NCI-H2171 (cell line): ENCODE measurements around the gene MICOS13.

Source experiments
- DNase-seq: peaks from one replicate; lab custom pipeline; 2025; lab: John Stamatoyannopoulos, UW

The MICOS13 gene

DNA sequence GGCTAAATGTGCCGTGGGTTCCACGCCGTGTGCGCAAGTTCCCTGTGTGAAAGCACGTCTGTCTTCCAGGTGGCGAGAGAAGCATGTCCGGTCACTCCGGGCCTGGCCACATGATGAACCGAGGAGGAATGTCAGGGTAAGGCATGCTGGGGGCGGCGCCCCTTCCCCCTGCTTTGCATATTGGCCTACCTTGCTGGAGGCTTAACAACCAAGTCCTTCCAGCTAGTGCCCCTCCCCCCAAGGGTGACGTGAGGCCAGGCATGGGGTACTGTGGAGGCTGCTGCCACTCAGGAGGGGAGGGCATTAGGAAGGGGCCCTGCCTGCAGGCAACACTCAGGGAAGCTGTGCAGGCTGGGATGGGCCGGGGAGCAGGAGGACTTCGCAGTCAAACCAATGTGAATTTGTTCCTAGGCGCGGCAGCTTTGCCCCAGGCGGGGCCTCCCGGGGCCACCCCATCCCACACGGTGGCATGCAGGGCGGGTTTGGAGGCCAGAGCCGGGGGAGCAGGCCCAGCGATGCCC, 12.5 kb downstream of the MICOS13 start:
- DNase-seq = no peak

DNA sequence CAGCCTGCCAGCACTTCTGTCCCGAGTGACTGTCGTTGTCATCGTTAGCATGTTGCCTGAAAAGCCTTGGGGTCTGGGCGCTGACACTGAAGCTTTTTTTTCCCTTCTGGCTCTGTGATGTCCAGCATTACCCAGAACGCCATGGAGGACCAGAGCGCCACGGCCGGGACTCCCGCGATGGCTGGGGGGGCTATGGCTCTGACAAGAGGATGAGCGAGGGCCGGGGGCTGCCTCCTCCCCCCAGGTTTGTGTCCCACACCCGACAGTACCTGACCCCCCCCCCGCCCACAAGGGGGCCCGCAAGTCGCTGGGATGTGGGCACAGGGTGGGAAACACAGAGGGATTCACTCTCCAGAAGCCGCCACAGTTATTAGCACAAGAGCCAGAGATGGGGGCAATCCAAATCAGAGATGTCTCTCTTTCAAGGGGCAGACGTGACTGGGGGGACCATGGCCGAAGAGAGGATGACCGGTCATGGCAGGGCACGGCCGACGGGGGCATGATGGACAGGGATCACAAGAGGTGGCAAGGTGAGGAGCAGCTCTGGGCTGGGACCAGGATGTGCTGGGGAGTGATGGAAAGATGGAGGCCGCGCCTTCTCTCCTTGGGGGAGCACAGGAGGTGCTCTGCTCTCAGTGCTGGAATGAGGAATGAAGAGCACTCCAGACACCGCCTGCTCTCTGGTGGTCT, 13.2 kb downstream of the MICOS13 start:
- DNase-seq = no peak

DNA sequence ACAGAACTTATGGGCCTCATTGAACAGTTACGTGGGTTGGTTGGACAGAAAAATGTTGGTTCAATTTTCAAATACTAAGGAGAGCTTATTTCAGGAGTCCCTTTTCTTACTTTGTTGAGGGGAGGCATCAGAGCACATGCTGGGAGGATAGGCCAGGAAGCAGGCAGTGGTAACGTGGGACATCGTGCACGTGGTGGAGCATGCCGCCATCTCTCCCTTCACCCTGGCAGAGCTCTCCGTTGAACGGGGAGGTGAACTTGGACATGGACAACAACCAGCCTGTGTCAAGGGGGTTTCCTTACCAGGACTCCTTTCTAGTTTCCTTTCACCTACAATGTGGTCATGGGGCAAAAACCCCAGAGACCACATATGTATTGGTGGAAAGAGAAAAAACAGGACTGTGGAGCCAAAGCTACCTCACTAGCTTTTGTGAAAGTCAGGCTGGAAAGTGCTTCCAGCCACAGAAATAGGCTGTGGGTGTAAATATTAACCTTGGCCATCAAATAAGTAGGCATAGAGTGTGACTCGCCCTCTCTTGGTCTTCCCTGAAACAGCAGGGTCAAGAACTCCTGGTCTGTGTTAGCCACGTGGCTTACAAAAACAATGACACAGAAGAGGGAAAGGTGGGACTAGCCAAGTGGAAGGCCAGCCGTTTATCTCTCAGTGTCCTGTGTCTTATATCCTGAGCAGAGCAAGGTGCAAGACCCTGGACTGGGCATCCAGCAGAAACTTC, 14.4 kb downstream of the MICOS13 start:
- DNase-seq = no peak

DNA sequence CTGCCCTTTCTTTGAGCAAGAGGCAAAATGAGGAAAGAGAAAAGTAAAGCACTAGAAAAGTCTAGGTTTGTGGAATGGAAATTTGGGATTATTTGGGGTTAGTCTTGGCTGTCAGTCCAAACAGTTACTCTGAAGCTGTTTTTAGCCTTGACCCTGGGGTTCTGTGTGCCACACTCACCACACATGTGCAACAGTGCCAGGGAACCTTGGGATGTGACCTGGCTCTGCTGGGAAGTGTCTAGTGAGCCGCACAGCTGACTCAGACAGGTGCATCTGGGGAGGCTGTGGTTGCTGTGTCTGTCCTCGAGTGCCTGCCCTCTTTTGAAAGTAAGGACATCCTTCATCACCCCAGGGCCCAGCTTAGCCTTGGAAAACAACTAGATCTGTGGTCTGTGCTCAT, 15.8 kb downstream of the MICOS13 start:
- DNase-seq = no peak

DNA sequence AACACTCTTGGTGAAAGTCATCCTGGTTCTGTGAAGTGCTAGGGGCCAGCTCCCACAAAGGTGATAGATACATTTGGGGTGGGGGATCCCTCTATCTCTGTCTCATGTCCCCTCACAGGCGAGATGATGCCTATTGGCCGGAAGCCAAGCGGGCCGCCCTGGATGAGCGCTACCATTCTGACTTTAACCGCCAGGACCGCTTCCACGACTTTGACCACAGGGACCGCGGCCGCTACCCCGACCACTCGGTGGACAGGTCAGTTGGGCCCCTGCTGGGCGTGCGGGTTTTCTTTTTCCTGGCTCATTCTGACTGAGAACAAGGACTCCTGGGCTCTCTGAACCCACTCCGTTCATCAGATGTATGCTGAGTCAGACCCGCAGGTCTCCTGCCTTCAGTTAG, 16.4 kb downstream of the MICOS13 start:
- no peak for DNase-seq

DNA sequence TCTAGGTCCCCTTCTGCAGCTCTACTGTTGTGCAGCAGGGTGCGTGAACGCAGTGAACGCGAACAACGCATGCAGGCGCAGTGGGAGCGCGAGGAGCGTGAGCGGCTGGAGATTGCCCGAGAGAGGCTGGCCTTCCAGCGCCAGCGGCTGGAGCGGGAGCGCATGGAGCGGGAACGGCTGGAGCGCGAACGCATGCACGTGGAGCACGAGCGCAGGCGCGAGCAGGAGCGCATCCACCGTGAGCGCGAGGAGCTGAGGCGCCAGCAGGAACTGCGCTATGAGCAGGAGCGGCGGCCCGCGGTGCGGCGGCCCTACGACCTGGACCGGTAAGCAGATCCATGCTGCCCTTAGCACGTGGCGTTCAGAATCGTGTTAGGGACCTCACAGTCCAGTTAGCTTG, 18.8 kb downstream of the MICOS13 start:
- no peak for DNase-seq

DNA sequence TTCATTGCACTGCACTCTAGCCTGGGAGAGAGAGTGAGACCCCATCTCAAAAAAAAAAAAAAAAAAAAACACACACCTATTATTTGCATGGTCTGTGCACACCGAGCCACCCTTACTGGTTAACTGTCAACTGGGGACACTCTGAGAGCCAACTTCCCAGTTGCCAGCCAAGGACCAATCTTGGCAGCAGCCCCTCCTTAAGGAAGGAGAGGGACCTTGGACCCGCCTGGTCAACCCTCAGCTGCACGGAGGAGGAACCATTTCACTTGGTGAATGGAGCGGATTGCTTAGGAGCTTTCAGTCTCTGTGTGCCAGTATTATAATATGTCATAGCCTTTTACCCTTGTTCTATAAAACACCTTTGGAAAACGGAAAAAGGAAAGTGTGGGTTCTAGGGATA, 24.9 kb downstream of the MICOS13 start:
- DNase-seq = no peak

DNA sequence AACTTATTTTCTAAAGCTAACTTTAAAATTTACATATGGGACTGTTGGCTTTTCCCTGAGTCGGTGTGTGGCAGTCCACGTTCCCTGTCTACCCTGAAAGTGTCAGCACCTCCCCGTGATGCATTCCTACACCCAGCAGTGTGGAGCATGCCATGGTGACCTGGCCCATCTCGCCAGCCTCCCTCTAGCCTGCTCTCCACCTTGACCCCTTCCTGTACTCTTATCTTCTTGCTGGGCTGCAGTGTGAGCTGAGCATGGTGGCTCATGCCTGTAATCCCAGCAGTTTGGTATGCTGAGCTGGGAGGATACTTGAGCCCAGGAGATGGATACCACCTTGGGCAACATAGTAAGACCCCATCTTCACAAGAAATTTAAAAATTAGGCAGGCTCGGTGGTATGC, 25.4 kb downstream of the MICOS13 start:
- DNase-seq = no peak

DNA sequence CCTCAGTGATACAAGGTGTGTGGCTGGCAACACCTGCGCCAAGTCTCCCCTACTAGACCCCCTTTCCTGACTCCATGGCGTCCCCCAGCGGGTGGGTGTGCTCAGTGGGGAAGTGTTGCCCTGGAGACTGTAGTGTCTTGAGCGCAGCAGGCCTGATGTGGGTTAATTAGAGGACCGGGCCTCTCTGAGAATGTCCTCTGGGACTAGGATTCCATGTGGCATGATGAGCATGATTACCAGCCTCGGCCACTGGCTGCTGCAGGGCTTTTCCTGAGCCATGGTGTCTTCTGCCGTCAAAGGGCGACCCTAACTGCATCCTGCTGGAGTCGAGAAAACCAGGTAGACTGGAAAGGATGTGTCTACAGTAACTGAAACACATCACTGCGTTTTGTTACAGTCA, 28.1 kb downstream of the MICOS13 start:
- DNase-seq = no peak

DNA sequence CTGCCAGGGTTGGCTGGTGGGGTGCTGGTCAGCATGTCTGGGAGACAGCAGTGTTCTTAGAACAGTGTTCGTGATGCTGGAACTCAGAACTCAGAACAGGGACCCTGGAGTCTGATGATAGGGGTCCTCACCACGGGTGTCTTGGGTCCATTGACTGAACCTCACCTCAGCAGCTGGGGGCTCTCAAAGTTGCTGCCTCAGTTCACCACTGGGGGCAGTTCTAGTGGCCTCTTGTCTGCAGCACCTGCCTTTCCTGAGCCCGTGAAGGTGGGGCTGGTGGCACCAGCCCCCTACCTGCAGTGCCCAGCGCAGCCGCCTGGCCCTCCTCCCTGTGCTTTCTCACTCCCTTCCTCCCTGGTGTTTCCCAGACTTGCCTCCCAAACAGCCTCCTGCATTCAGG, 29.0 kb downstream of the MICOS13 start:
- no peak for DNase-seq

DNA sequence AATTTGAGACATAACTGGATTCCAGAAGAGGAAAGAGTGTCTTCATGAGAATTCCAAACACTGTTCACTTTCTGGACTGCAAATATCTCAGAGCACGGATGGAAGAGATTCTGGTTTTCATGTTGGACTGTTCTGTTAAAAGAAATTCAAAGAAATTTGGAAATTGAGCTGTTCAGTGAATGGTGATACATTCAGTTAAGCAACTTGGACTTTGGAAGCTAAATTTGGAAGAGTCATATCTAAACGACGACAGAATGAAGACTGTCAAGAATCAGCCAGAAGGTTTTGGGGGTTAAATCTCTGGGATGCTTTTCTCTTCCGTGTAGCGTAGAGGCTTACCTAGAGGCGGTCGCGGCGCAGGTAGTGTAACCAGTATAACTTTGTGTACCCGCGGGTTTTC, 31.9 kb downstream of the MICOS13 start:
- no peak for DNase-seq

DNA sequence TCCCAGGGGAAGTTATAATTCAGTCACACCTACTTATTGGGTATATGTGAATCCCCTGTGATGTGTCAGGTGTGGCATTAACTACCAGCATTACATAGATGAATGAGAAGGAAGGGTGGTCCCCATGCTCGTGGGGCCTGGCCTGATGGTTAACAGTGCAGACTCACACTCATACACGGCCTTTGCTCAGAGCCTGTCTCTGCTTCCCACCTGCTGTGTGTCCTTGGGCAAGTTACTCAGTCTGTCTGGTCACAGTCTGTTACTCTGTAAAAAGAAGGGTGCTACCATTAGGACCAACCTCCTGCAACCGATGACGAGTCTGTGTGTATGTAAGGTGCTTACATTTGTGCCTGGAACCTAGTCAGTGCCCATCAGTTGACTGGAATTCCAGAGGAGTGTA, 33.6 kb downstream of the MICOS13 start:
- no peak for DNase-seq

DNA sequence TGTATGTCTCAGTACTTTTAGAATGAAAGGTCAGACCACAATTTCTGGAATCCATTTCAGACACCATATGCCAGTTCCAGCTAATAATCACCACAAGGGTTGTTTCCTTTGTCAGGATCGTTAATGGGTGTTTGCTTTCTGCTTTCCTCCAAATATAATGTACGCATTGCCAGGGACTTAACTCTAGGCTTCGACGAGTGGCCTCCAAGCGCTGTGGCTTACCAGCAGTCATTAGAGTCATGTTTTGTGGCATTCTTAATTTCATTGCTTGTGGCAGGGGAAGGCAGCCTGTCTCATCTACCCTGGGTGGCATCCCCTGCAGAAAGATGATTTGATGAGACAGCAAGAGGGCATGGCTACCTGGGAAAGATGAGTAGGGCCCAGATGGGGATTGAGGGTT, 34.9 kb downstream of the MICOS13 start:
- DNase-seq = no peak

DNA sequence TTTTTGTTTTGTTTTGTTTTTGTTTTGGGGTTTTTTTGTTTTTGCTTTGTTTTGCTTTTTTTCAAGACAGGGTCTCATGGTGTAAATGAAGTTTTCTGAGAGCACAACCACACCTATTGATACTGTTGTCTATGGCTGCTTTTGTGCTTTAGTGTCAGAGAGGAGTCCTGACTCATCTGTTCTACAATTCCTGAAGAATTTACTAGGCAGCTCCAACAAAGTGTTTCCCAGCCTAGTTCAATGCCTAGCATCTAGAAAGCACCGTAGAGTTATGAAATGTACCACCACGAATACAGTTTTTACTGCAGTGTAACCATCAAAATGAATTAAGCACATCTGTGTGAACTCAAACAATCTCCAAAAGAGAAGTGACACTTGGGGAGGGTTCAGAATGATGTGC, 36.3 kb downstream of the MICOS13 start:
- DNase-seq = no peak

DNA sequence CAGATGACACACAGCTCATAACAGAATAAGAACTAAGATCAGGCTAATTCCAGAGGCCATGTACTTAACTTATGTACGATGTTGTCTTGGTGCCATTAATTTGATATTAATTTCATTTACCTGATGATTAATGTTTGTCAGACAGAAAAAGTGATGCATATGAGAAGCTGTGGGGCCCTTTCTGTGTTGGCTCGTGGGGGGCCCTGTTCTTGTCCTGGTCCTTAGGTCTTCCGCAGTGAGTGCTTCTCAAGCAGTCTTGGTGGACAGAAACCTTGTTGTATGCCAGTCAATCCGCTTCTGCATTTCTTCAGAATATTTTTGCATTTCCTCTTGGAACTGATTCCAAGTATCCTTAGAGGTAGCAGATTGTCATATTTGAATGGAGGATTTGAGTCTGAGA, 37.3 kb downstream of the MICOS13 start:
- no peak for DNase-seq

DNA sequence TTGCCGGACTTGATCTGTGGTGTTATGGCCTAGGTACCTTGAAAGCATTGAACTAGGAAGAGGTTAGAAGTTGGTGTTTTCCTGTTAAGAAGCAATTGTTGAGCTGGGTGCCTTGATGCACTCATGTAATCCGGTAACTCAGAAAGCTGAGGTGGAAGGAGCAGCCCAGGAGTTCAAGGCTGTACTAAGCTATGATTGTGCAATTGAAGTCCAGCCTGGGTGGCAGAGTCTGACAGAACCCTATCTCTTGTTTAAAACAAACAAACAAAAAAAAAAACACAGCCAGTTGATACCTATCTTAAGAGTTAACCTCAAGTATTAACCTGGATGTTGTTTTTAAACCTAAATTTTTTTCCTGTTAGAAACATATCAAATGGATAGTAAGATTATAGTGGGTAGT, 38.1 kb downstream of the MICOS13 start:
- no peak for DNase-seq

DNA sequence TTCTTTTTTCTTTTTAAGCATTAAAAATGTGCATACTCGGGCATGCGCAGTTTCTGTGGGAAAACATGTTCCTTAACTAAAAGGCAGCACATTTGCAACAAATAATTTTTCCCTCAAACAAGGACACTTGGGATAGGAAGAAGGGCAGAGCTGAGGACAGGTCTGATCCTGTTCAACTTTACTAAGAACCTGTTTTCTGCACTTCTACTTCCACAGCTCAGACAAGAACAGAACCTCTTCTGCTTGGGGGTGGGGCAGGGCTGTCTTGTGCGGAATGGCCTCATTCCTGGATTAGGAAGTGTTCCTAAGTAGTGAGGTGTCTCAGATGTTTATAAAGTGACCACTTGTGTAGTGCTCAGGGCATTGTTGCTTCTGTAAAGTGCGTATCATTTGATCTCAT, 39.1 kb downstream of the MICOS13 start:
- no peak for DNase-seq

DNA sequence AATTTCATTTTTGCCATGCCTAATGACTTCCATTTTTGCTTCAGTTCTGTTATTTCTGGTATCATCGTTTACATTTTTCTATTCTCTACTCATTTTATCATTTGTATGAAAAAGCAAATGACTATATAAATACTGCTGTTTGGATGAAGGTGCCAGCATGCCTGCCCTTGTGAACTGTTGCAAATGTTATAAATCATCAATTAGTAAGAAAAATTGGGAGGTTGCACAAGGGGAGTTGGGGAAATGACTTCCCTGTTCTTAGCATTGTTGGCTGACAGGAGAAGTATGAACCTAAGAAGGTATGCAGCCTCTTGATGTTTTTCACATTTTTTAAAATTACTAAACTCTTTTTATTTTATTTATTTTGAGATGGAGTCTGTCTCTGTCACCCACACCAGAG, 42.3 kb downstream of the MICOS13 start:
- no peak for DNase-seq

DNA sequence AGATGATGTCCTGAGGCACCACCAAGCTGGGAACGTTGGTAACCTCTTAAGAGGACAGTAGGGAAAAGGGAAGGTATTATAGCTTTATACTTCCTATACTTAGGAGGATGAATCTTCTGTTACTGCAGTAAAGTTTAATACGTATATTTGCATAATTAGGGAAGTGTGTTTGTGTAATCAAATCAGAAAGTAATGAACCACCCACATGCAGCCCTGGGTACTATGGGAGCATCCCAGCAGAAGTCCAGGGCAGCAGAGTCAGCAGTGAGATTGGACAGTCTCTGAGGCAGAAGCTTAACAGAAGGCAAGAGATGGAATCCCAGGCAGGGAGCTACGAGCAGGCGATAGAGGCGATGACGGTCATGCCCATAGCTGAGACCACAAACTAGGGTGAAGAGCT, 44.9 kb downstream of the MICOS13 start:
- no peak for DNase-seq

DNA sequence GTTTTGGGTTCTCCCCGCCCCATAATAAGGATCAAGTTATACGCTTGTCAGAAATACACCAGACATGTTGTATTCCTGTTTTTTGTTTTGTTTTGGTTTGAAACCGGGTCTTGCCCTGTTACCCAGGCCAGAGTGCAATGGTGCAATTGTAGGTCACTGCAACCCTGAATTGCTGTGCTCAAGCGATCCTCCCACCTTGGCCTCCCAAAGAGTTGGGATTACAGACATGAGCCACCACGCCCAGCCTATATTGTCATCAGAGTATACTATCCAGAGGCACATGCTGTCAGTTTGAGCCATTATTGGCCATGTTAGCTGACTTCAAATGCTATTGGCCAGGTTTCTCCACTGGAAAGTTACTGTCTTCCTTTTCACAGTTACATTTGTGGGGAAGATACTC, 47.7 kb downstream of the MICOS13 start:
- DNase-seq = no peak

DNA sequence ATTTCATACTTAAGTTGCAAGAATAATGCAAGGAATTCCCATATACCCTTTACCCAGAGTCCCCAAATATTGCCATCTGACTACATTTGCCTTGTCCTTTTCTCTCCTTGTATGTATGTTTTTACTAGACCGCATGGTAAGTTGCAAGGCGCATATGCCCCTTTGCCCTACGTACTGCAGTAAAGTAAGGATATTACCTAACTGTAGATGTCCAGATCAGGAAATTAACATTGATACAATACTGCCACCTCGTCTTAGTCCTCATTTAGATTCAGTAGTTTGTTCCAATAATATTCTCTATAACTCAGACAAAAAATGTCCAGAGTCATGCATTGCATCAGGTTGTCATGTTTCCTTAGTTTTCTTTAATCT, 48.1 kb downstream of the MICOS13 start:
- DNase-seq = no peak

DNA sequence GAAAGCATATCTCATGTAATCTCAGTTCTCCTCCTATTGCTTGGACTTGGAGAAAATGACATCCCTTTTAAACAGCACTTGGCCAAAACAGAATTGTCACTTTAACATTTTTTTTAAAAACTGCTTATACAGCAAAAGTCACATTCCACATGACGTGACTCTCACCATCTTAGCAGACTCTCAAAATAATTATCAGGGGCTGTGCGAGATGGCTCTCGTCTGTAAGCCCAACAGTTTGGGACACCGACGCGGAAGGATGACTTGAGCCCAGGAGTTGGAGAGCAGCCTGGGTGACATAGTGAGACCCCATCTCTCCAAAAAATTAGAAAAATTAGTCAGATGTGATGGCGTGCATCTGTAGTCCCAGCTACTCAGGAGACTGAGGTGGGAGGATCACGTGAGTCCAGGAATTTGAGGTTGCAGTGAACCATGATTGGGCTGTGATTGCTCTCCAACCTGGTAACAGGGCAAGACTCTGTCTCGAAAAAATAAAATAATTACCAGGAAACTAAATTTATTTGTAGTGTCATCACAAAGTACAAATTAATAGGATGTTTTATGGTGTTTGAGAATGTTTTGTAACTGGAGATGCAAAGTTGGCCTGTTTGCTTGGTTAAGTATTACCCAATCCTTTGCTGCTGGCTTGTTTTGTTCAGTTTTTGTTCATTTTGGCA, 48.6 kb downstream of the MICOS13 start:
- DNase-seq = no peak

DNA sequence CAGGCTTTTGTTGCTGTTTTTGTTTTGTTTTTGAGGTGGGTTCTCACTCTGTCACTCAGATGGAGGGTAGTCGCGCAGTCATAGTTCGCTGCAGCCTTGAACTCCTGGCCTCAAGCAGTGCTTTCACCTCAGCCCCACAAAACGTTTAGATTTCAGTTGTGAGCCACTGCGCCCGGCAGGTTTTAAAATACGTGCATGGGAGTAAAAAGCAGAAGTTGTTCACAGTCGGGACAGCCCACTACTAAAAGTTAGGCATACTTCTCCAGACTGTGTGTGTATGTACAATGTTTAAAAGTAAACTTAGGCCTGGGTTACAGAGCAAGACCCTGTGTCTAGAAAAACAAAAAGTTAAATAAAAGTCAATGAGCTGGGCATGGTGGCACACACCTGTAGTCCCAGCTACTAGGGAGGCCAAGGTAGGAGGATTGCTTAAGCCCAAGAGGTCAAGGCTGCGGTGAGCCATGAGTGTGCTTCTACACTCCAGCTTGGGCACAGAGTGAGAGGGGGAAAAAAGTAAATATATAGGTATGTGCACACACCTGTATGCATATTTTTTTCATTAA, 51.3 kb downstream of the MICOS13 start:
- DNase-seq = no peak
